Measurements from ENCODE around the gene HGF.
A peak's percentile ranks its signal among the peaks of the same experiment; 100 is the strongest.
"Not testable (repeated sequence)": the region's sequence is repeated elsewhere in the genome, so short reads cannot be mapped to it uniquely, and the experiment has no call there.

Gene HGF

GRCh38 chr7:81769891-81770727 is at the start of gene HGF:
Gene HGF, minus strand, starts transcription at chr7:81770047. Its CDS starts 76 bp downstream, at chr7:81769971.
- DNase-seq (ENCODE audit: low read depth) = peak; percentile 21

DNA sequence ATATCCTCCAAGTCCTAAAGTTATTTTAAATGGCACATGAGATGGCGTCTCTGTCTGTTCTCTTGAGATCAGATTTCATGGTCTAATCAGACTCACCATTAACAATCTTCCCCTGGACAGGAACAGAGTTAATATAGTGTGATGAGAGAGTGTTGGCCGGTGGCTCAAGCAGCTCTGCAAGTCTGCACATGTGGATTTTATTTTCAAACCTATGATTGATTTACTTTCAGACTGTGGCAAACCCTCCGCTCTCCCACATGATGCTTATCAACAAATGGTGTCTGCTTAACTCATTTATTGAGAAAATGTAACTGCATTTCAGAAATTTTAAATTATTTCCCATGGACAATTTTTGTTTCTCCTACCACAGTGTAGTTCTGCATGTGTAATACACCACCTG is 46.5 kb upstream of the HGF start:
- DNase-seq (ENCODE audit: low read depth) = no peak

DNA sequence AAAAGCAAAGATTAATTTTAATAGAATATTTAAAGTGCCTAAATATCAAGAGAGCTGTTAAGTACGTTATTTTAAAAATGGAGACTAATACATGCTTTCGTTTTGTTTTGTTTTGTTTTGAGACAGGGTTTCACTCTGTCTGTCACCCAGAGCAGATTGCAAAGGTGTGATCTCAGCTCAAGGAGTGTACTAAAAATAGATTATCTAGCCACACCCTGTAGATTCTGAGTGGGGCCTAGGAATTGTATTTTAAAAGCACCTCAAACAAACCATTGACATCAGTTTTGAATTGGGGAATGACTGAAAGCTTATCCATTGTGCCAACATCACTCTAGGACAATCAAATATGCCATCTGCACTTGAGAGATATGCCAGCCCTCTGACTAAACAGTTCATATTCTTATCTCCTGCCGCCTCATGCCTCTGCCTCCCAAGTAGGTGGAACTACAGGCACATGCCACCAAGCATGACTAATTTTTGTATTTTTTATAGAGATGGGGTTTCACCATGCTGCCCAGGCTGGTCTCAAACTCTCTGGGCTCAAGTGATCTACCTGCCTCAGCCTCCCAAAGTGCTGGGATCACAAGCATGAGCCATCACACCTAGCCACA is 43.1 kb upstream of the HGF start:
- DNase-seq (ENCODE audit: low read depth) = not testable (repeated sequence)

GRCh38 chr7:81811956-81812865 is 42.4 kb upstream of the HGF start:
- no peak for DNase-seq (ENCODE audit: low read depth)

GRCh38 chr7:81810476-81811155 is 40.8 kb upstream of the HGF start:
- DNase-seq (ENCODE audit: low read depth) = no peak

DNA sequence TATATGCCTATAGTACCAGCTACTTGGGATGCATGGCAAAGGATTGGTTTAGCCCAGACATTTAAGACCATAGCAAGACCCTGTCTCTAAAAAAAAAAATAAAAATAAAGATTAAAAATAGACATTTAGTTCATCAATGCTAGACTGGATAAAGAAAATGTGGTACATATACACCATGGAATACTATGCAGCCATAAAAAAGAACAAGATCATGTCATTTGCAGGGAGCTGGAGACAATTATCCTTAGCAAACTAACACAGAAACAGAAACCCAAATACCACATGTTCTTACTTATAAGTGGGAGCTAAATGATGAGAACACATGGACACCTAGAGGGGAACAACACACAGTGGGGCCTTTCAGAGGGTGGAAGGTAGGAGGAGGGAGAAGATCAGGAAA is 38.5 kb upstream of the HGF start:
- DNase-seq (ENCODE audit: low read depth) = not testable (repeated sequence)

- DNase-seq (ENCODE audit: low read depth) = no peak
Observed at GRCh38 chr7:81803267-81803666, 33.4 kb upstream of the HGF start.

GRCh38 chr7:81802251-81802650 is 32.4 kb upstream of the HGF start:
- DNase-seq (ENCODE audit: low read depth) = no peak

GRCh38 chr7:81801532-81801931 is 31.7 kb upstream of the HGF start:
- DNase-seq (ENCODE audit: low read depth) = no peak

GRCh38 chr7:81791568-81792518 is 22.0 kb upstream of the HGF start:
- DNase-seq (ENCODE audit: low read depth) = no peak

GRCh38 chr7:81790686-81791085 is 20.8 kb upstream of the HGF start:
- DNase-seq (ENCODE audit: low read depth) = no peak

GRCh38 chr7:81790120-81790500 is 20.3 kb upstream of the HGF start:
- no peak for DNase-seq (ENCODE audit: low read depth)

- peak; percentile 16 for DNase-seq (ENCODE audit: low read depth)
Observed at GRCh38 chr7:81789406-81790119, 19.7 kb upstream of the HGF start.

- no peak for DNase-seq (ENCODE audit: low read depth)
Observed at GRCh38 chr7:81788246-81788645, 18.4 kb upstream of the HGF start.

GRCh38 chr7:81783818-81784217 is 14.0 kb upstream of the HGF start:
- DNase-seq (ENCODE audit: low read depth) = no peak

DNA sequence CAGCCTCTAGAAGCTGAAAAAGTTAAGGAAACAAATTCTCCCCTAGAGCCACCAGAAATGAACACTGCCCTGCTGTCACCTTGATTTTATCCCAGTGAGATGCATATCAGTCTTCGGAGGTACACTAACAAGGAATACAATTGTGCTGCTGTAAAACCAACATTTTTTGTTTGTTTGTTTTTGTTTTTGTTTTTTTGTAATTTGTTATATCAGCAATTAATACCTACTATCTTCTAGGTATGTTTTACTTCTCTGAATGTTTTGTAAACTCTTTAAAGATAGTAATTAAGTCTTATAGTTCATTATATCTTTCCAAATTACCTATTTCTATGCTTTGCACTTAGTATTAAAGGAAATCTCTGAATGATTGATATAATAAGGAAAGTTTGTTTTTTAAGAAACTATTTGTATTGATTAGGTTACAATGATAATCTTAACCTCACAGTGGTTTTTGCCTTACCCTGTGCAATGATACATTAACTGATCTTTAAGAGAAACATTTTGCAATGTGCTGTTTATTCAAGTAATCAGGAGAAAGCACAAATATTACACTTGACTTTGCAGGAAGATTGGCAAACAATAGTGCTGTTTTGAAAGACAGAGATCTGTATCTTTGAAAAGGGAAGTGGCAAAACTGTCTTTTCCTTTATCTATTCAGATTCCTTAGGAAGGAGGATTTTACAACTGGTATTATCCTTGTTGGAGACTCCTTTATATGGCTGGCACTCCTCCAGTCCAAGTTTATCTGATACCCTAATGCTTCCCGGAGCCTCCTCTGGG is 11.3 kb upstream of the HGF start:
- no peak for DNase-seq (ENCODE audit: low read depth)

DNA sequence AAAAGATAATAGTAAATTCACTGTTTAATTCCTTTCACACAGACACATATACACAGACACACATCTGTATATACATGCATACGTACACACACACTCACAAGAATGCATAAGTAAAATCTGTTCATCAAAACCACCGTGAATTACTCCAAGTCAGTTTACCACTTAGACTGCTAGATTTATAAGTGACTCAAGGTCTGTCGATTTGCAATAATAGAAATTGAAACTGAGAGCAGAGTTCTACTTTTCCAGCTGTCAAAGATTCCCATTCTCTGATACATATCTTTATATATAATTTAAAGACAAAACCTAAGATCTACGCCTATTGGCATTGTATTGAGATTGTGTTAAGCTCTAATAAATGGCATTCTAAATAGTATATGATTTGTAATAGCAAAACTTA is 9.9 kb upstream of the HGF start:
- DNase-seq (ENCODE audit: low read depth) = no peak

DNA sequence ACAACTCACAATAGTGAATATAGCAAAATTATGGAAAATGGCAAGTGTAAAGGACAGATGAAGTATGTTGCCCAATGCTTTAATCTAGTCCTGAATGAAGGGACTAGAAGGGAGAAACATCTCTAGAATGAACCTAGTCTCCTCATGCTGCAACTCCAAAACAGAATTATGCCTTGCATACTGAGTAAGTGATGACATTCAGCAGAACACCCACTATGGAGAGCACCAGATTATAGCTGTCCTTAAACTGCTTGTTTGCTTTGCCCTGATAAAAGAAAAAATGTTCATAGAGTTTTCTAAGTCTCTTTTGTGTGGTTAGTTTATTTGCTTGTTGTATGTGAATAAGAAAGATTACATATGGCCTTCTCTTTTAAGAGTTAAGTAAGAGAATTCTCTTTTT is 7.8 kb upstream of the HGF start:
- DNase-seq (ENCODE audit: low read depth) = no peak

DNA sequence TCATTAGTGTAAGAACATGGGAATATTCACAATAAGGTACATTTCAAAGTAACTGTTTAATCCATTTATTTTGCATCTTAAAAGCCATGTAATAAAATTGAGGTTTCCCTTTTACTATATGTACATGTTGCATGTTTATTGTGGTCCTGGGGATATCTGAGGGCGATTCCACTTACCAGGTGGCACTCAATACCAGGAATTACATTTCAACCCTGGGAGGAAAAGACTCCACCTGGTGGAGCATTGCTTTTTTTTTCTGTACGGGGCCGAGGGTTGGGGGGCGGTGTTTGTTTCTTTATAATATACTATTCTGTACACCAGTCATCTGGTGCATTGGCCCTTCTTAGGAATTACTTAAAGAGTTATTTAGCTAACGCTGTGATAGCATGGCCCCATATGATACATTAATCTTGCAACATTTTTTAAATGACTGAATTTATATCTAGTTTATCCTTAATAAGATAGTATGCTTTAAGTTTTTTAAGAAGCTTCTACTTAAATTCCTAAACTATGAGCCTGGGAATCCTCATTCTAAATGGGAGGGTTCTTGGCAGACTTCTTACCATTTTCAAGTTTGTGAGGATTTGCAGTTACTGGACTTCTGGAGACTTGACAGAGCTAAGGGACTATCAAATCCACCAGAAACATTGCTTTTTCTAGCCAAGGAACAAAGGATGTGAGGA is 7.2 kb upstream of the HGF start:
- DNase-seq (ENCODE audit: low read depth) = no peak
